GM21786 (cell line): ENCODE data around the gene PLVAP.
"Not testable (repeated sequence)": the region's sequence is repeated elsewhere in the genome, so short reads cannot be mapped to it uniquely, and the experiment has no call there.

Source experiments
- ATAC-seq: cut with Tn5 transposase; IDR thresholded peaks from one replicate; pipeline ENCODE4 v1.9.1; 2021; ENCODE audit not compliant: unreplicated experiment

PLVAP gene

GRCh38 chr19:17402982-17403855 is 26.1 kb upstream of the PLVAP start:
- ATAC-seq: no peak

GRCh38 chr19:17401628-17402027 is 24.5 kb upstream of the PLVAP start:
- ATAC-seq: no peak

GRCh38 chr19:17398902-17399527 is 21.9 kb upstream of the PLVAP start:
- ATAC-seq: no peak

GRCh38 chr19:17394891-17395415 is 17.8 kb upstream of the PLVAP start:
- ATAC-seq: no peak

- ATAC-seq: no peak
Observed at GRCh38 chr19:17393914-17394313, 16.8 kb upstream of the PLVAP start, which contains the start of gene CCDC194. Gene CCDC194 (minus strand): TSS chr19:17394196. CDS start chr19:17394158, 38 bp downstream.

GRCh38 chr19:17393002-17393401 is 15.9 kb upstream of the PLVAP start:
- ATAC-seq: no peak

- no peak for ATAC-seq
Observed at GRCh38 chr19:17391371-17392151, 14.4 kb upstream of the PLVAP start.

GRCh38 chr19:17390665-17391370 is 13.7 kb upstream of the PLVAP start:
- ATAC-seq: peak; percentile 70

- ATAC-seq: no peak
Observed at GRCh38 chr19:17389957-17390664, 13.0 kb upstream of the PLVAP start.

- no peak for ATAC-seq
Observed at GRCh38 chr19:17389288-17389687, 12.1 kb upstream of the PLVAP start.

GRCh38 chr19:17385878-17386611 is 8.9 kb upstream of the PLVAP start:
- ATAC-seq: no peak

- no peak for ATAC-seq
Observed at GRCh38 chr19:17380426-17381138, 3.4 kb upstream of the PLVAP start.

- no peak for ATAC-seq
Observed at GRCh38 chr19:17379221-17379631, 2.1 kb upstream of the PLVAP start.

GRCh38 chr19:17378271-17378670 is 1.1 kb upstream of the PLVAP start:
- no peak for ATAC-seq

- peak; percentile 70 for ATAC-seq
Observed at GRCh38 chr19:17370026-17370587, 7.0 kb downstream of the PLVAP start.

- ATAC-seq: no peak
Observed at GRCh38 chr19:17365361-17365760, 11.8 kb downstream of the PLVAP start.

- ATAC-seq: not testable (repeated sequence)
Observed at GRCh38 chr19:17363852-17364605, 13.1 kb downstream of the PLVAP start.
